ENCODE measurements around the gene OR10H4.

- TF ChIP-seq CTCF (IDR thresholded peaks at IDR 0.05), result no peak
- no peak for TF ChIP-seq POLR2A (IDR thresholded peaks at IDR 0.05)
Observed at GRCh38 chr19:15923702-15924101, 25.1 kb upstream of the OR10H4 start.
